ENCODE data around the gene ACAP2.

- TF ChIP-seq CTCF (conservative IDR thresholded peaks at IDR 0.05 in 1 of 2, IDR thresholded peaks at IDR 0.05 in 1 of 2; ENCODE audit: low read depth in 1 of 2, low read length in 2 of 2): no peak
- no peak for TF ChIP-seq EZH2 (IDR thresholded peaks at IDR 0.05; ENCODE audit: low read length, missing control alignments)
Measured at GRCh38 chr3:195384952-195385351, 57.9 kb downstream of the ACAP2 start.

Measured in fibroblast of lung (primary cell).